Epithelial cell of esophagus (primary cell): ENCODE measurements around the gene CDKL4.

Source experiments
- DNase-seq: peaks from one replicate; pipeline ENCODE4 v3.0.0; 2010; ENCODE audit warnings: low read depth
- H3K4me3 ChIP-seq: 2 replicates; pipeline ENCODE4 v1.5.1; 2011; ENCODE audit warnings: mild to moderate bottlenecking, low read length, control low read depth
- TF ChIP-seq, protein P1 (sequence below): IDR thresholded peaks from 2 replicates; pipeline ENCODE4 v1.5.1; 2011; ENCODE audit warnings: low read depth, mild to moderate bottlenecking, low read length, control low read depth, inconsistent platforms; ENCODE audit not compliant: insufficient read depth; ENCODE audit errors: missing control alignments

CDKL4 gene

DNA sequence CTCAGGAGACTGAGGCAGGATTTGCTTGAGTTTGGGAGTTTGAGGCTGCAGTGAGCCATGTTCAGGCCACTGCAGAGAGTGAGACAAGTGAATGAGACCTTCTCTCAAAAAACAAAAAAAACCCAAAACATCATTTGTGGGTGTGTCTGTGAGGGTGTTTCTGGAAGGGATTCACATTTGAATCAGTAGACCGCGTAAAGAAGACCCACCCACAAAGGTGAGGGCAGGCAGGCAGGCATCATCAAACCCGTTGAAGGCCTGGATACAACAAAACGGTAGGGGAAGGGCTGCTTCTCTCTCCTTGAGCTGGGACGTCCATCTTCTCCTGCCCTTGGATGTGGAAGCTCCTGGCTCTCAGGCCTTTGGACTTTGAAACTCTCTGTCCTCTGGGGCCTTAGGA, 25.4 kb downstream of the CDKL4 start:
- TF ChIP-seq, protein P1, sequence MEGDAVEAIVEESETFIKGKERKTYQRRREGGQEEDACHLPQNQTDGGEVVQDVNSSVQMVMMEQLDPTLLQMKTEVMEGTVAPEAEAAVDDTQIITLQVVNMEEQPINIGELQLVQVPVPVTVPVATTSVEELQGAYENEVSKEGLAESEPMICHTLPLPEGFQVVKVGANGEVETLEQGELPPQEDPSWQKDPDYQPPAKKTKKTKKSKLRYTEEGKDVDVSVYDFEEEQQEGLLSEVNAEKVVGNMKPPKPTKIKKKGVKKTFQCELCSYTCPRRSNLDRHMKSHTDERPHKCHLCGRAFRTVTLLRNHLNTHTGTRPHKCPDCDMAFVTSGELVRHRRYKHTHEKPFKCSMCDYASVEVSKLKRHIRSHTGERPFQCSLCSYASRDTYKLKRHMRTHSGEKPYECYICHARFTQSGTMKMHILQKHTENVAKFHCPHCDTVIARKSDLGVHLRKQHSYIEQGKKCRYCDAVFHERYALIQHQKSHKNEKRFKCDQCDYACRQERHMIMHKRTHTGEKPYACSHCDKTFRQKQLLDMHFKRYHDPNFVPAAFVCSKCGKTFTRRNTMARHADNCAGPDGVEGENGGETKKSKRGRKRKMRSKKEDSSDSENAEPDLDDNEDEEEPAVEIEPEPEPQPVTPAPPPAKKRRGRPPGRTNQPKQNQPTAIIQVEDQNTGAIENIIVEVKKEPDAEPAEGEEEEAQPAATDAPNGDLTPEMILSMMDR, result no peak
- H3K4me3 ChIP-seq, result no peak overlapping the region
- DNase-seq, result no peak

DNA sequence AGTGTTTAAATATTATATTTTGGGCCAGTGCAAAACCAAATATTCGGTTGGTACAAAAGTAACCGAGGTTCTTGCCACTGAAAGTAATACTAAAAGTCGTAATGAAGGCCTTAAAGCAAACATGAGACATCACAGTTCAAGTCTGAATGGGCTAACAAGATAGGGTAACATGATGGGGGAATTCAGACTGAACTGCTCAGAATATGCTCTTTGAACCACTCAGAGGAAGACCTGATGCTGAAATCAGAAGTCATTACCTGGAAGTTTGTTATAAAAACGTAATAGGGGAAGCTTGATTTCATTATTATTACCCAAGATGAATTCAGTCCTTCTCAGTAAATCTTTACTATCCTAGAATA, 26.6 kb downstream of the CDKL4 start:
- TF ChIP-seq, protein P1, result no peak
- no peak for DNase-seq
- no peak overlapping the region for H3K4me3 ChIP-seq

DNA sequence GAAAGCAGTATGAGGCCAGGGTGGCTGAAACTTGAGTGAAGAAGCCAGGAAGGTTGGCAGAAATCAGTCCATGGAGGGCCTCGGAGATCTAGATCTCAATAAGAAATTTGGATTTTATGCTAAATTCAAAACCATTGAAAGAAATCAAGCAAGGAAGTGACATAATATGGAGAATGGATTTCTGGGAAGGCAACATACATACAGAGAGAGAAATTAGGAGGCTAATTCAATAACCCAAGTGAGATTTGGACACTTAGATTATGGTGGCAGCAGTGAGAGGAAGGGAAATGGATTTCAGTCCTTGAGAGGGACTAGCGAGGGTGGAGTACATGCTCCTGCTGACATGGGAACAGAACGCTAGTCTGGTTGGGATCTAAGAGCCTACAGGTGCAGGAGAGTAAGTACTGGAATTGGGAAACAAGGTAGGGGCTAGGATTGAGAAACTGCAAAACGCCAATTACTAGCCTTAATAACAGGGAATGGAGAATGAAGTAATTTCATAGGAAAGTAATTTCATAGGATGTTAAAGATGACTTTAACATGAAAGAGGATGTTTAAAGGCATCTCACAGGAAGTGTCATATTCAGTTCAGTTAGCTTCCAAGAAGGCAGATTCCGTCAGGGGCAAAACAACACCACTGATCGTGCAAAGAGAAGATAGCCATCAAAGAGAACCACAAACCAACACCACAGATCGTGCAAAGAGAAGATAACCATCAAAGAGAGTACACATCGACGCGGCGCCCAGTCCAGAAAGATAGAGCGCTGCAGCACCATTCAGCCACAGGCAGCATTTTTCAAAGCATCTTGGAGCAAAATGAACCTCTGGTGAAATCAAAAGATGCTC, 27.2 kb downstream of the CDKL4 start:
- no peak for DNase-seq
- no peak overlapping the region for H3K4me3 ChIP-seq
- TF ChIP-seq, protein P1, result no peak

DNA sequence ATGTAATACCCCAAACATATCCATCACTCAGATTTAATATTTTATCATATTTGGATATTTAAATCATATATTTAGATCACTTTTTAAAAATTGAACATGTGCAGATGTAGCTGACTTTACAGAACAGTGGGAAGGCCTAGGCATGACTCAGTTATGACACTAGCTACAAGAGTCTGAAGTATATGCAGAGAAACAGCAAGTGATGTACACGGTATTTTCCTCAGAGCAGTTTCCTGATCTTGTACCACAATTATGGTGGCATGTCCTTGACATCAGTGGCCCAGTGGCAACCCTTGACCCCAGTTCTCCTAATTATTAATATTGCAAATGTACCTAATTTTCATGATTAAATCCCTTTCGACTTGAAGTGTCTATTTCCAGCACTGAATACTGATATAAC, 28.2 kb downstream of the CDKL4 start:
- no peak overlapping the region for H3K4me3 ChIP-seq
- TF ChIP-seq, protein P1, result no peak
- DNase-seq, result no peak

DNA sequence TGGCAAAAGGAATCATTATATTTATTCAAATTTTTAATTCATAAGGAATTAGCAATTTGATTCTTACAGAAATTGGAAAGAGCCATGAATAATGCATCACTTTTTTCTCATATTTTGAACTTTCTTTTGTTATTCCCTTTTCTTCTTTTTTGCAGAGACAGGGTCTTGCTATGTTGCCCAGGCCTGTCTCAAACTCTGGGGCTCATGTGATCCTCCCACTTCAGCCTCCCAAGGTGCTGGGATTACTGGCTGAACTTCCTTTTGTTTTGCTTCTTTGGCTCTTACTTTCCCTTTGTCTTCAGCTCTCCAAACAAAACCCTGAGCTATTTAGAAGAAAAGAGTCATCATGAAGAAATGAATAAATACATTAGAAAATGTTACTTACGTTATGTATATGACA, 30.8 kb downstream of the CDKL4 start:
- no peak for DNase-seq
- no peak overlapping the region for H3K4me3 ChIP-seq
- TF ChIP-seq, protein P1, result no peak

DNA sequence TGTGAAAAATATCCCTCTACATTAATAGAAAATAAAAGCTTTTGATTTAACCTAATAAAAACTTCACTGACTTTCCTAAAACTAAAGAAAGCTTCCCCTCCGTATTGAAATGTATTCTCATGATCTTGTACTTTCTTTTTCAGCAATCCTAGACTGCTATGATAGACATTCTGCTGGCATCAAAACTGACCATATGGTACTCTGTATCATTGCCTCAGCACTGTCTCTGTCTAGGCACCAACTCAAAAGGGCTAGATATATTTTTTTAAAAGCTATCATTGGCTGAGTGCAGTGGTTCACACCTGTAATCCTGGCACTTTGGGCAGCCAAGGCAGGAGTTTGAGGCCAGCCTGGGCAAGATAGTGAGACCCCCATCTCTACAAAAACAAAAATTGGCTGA, 32.9 kb downstream of the CDKL4 start:
- no peak overlapping the region for H3K4me3 ChIP-seq
- TF ChIP-seq, protein P1, result no peak
- DNase-seq, result no peak

DNA sequence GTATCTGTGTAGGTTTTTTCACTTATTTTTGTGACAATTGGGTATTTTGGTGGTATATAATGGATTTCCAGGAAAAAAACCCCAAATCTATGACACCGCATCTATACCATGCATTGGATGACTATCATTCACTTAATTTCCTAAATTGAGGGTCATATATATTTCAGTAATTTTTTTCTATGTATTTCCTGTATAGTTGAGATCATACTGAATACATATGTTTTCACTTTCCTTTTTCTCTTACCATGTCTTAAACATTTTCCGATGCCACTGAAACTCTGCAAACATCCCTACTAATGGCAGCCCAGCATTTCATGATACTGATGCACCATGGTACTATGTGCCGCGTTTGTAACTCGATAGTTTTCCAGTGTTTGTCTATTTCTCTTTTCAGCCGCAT, 40.4 kb downstream of the CDKL4 start:
- TF ChIP-seq, protein P1, result no peak
- DNase-seq, result no peak
- H3K4me3 ChIP-seq, result no peak overlapping the region
